ENCODE measurements around the gene HIP1R.

The HIP1R gene

DNA sequence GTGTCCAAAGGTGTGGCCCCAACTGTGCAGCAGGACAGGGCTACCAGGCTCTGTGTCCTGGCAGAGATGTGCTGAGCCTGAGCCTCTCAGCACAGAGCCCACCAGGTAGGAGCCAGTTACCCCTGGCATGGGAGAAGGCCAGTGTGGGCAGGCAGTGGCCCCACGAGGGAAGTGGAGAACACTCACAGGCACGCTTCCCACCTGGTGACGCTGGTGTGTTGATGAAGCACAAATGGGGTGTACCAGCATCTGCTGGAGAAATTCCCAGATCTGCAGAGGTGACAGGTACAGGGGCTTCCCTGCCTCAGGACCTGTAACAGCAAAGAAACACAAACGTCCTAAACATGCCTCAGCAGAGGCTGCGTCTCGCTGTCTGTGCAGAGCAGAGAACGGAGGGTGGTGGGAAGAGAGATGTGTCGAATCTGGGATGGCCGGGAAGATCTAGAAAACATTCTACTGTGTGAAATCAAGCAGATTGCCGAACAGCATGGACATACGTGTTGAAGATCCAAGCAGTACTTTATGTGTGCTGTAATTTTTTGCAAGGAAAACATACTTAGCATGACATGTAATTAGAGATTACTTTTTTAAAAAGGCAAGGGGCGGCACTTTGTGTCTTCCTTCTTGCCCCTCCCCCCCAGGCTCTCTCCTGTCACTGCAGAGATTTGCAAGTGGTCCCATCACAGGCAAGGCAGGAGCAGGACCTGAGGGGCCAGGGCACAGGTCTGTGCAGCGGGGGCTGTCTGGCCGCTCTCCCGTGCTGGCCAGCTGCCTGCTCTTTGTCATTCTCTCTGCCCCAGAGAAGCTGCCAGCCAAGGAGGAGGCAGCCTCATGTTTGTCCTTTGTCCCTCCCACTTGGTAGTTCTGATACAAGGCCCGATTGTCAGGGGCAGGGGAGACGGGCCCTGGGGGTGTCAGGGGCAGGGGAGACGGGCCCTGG is 17.3 kb downstream of the HIP1R start:
- peak overlapping the region; percentile 25 for H3K27ac Mint-ChIP-seq (ENCODE audit: low read depth)
- H3K4me3 Mint-ChIP-seq: no peak overlapping the region
- no peaks in the 10 kb centered on the region for H3K27me3 Mint-ChIP-seq
- ATAC-seq (replicated peaks; ENCODE audit: extremely low read depth, poor library complexity, severe bottlenecking) (no peak), DNase-seq (ENCODE audit: low spot score in 2 of 2) (no peak)
- no peaks in the 10 kb centered on the region for H3K4me1 Mint-ChIP-seq
- peaks cover 20% of the 10 kb centered on the region for H3K36me3 Mint-ChIP-seq (ENCODE audit: insufficient read depth)
- H3K9me3 Mint-ChIP-seq: no peaks in the 10 kb centered on the region

- H3K4me1 Mint-ChIP-seq: no peaks in the 10 kb centered on the region
- H3K27ac Mint-ChIP-seq (ENCODE audit: low read depth): no peak overlapping the region
- H3K36me3 Mint-ChIP-seq (ENCODE audit: insufficient read depth): peaks cover 22% of the 10 kb centered on the region
- ATAC-seq (replicated peaks; ENCODE audit: extremely low read depth, poor library complexity, severe bottlenecking) (no peak), DNase-seq (ENCODE audit: low spot score in 2 of 2) (no peak)
- no peaks in the 10 kb centered on the region for H3K9me3 Mint-ChIP-seq
- no peaks in the 10 kb centered on the region for H3K27me3 Mint-ChIP-seq
- no peak overlapping the region for H3K4me3 Mint-ChIP-seq
These were observed 18.5 kb downstream of the HIP1R start for GRCh38 chr12:122853582-122854245.

GRCh38 chr12:122854554-122854953 is 19.3 kb downstream of the HIP1R start:
- Mint-ChIP-seq H3K9me3 (no peaks in the 10 kb centered on the region), H3K27ac (ENCODE audit: low read depth) (no peak overlapping the region), H3K4me1 (no peaks in the 10 kb centered on the region), H3K36me3 (ENCODE audit: insufficient read depth) (peaks cover 19% of the 10 kb centered on the region), H3K27me3 (no peaks in the 10 kb centered on the region), H3K4me3 (no peak overlapping the region)
- no peak for ATAC-seq (replicated peaks; ENCODE audit: extremely low read depth, poor library complexity, severe bottlenecking)
- DNase-seq (ENCODE audit: low spot score in 2 of 2): no peak

DNA sequence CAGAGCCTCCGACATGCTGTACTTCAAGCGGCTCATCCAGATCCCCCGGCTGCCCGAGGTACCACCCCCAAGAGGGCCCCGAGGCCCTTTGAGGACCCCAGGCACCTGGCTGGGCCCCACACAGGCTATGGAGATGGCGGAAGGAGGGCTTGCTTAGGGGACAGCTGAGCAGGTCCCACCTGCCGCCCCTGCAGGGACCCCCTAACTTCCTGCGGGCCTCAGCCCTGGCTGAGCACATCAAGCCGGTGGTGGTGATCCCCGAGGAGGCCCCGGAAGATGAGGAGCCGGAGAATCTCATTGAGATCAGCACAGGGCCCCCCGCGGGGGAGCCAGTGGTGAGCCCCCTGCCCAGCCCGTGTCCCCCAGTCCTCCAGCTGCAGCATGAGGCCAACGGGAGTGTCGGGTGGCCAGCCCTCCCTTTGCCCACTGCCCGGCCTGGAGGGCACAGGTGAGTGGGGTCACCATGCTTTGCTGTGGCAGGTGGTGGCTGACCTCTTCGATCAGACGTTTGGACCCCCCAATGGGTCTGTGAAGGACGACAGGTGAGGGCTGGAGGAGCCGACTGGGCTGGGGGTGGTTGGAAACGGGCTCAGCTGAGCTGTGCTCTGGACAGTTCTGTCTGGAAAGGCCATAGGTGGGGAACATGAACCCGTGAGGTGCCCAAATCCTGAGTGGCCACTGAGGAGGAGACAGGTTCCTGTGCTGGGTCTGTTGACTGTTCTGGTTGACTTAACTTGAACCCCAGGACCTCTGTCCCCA is 20.0 kb downstream of the HIP1R start:
- H3K27me3 Mint-ChIP-seq: no peaks in the 10 kb centered on the region
- ATAC-seq (replicated peaks; ENCODE audit: extremely low read depth, poor library complexity, severe bottlenecking) (no peak), DNase-seq (ENCODE audit: low spot score in 2 of 2) (no peak)
- peaks cover 20% of the 10 kb centered on the region for H3K36me3 Mint-ChIP-seq (ENCODE audit: insufficient read depth)
- H3K4me3 Mint-ChIP-seq: peak overlapping the region; percentile 18
- no peaks in the 10 kb centered on the region for H3K9me3 Mint-ChIP-seq
- no peak overlapping the region for H3K27ac Mint-ChIP-seq (ENCODE audit: low read depth)
- no peaks in the 10 kb centered on the region for H3K4me1 Mint-ChIP-seq

DNA sequence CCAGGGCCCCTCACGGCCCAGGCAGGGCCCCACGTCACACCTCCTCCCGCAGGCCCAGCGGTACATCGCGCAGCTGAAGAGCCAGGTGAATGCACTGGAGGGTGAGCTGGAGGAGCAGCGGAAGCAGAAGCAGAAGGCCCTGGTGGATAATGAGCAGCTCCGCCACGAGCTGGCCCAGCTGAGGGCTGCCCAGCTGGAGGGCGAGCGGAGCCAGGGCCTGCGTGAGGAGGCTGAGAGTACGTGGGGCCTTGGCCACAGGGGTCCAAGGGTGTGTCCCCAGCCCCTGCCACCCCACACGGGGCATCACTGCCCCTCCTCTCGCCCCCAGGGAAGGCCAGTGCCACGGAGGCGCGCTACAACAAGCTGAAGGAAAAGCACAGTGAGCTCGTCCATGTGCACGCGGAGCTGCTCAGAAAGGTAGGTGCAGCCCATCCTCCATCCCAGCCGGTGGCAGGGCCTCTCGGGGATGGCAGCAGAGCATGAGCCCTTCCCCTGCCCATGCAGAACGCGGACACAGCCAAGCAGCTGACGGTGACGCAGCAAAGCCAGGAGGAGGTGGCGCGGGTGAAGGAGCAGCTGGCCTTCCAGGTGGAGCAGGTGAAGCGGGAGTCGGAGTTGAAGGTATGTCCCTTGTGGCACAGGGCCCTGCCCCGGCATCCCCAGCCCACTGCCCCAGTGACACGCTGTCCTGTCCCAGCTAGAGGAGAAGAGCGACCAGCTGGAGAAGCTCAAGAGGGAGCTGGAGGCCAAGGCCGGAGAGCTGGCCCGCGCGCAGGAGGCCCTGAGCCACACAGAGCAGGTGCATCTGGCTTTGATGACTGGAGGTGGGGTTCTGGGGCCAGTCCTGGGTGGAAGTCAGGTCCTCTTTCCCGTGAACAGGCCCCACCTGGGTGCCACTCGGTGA is 20.9 kb downstream of the HIP1R start:
- no peaks in the 10 kb centered on the region for H3K9me3 Mint-ChIP-seq
- H3K27me3 Mint-ChIP-seq: no peaks in the 10 kb centered on the region
- no peaks in the 10 kb centered on the region for H3K4me1 Mint-ChIP-seq
- ATAC-seq (replicated peaks; ENCODE audit: extremely low read depth, poor library complexity, severe bottlenecking): no peak
- DNase-seq (ENCODE audit: low spot score in 2 of 2): no peak
- H3K27ac Mint-ChIP-seq (ENCODE audit: low read depth): peak overlapping the region; percentile 88
- peak overlapping the region; percentile 18 for H3K4me3 Mint-ChIP-seq
- peaks cover 20% of the 10 kb centered on the region for H3K36me3 Mint-ChIP-seq (ENCODE audit: insufficient read depth)

DNA sequence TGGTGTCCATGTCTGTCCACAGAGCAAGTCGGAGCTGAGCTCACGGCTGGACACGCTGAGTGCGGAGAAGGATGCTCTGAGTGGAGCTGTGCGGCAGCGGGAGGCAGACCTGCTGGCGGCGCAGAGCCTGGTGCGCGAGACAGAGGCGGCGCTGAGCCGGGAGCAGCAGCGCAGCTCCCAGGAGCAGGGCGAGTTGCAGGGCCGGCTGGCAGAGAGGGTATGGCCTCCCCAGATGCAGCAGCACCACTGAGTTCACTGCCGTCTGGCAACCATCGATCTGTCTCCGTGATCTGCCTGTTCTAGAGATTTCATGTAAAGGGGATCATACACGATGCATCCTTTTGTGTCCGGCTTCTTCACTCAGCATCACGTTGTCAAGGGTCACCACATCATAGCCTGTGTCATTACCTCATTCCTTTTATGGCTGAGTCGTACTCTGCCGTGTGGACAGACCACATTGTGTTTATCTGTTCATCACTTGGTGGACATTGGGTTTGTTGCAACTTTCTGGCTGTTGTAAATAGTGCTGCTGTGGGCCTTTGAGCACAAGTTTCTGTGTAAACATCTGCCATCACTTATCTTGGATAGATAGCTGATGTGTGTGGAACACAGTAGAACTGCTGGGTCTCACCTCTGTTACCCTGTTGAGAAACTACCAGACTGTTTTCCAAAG is 21.9 kb downstream of the HIP1R start:
- no peaks in the 10 kb centered on the region for H3K4me1 Mint-ChIP-seq
- H3K4me3 Mint-ChIP-seq: no peak overlapping the region
- H3K9me3 Mint-ChIP-seq: no peaks in the 10 kb centered on the region
- DNase-seq (ENCODE audit: low spot score in 2 of 2): no peak
- peaks cover 17% of the 10 kb centered on the region for H3K36me3 Mint-ChIP-seq (ENCODE audit: insufficient read depth)
- no peaks in the 10 kb centered on the region for H3K27me3 Mint-ChIP-seq
- ATAC-seq (replicated peaks; ENCODE audit: extremely low read depth, poor library complexity, severe bottlenecking): no peak
- H3K27ac Mint-ChIP-seq (ENCODE audit: low read depth): peak overlapping the region; percentile 16

GRCh38 chr12:122858171-122858570 is 22.9 kb downstream of the HIP1R start:
- ATAC-seq (replicated peaks; ENCODE audit: extremely low read depth, poor library complexity, severe bottlenecking) (no peak), DNase-seq (ENCODE audit: low spot score in 2 of 2) (no peak)
- H3K27ac Mint-ChIP-seq (ENCODE audit: low read depth): no peak overlapping the region
- peaks cover 2% of the 10 kb centered on the region for H3K4me1 Mint-ChIP-seq
- no peaks in the 10 kb centered on the region for H3K9me3 Mint-ChIP-seq
- H3K36me3 Mint-ChIP-seq (ENCODE audit: insufficient read depth): peaks cover 15% of the 10 kb centered on the region
- no peaks in the 10 kb centered on the region for H3K27me3 Mint-ChIP-seq
- no peak overlapping the region for H3K4me3 Mint-ChIP-seq

- no peak overlapping the region for H3K4me3 Mint-ChIP-seq
- peaks cover 3% of the 10 kb centered on the region for H3K4me1 Mint-ChIP-seq
- H3K27ac Mint-ChIP-seq (ENCODE audit: low read depth): no peak overlapping the region
- ATAC-seq (replicated peaks; ENCODE audit: extremely low read depth, poor library complexity, severe bottlenecking) (no peak), DNase-seq (ENCODE audit: low spot score in 2 of 2) (no peak)
- peaks cover 18% of the 10 kb centered on the region for H3K36me3 Mint-ChIP-seq (ENCODE audit: insufficient read depth)
- no peaks in the 10 kb centered on the region for H3K27me3 Mint-ChIP-seq
- no peaks in the 10 kb centered on the region for H3K9me3 Mint-ChIP-seq
These were observed 23.5 kb downstream of the HIP1R start for GRCh38 chr12:122858591-122859302.

- H3K36me3 Mint-ChIP-seq (ENCODE audit: insufficient read depth): peaks cover 22% of the 10 kb centered on the region
- H3K9me3 Mint-ChIP-seq: no peaks in the 10 kb centered on the region
- DNase-seq (ENCODE audit: low spot score in 2 of 2): no peak
- no peak overlapping the region for H3K4me3 Mint-ChIP-seq
- H3K27ac Mint-ChIP-seq (ENCODE audit: low read depth): no peak overlapping the region
- H3K27me3 Mint-ChIP-seq: no peaks in the 10 kb centered on the region
- ATAC-seq (replicated peaks; ENCODE audit: extremely low read depth, poor library complexity, severe bottlenecking): peak; percentile 10
- H3K4me1 Mint-ChIP-seq: peaks cover 3% of the 10 kb centered on the region
These were observed 24.2 kb downstream of the HIP1R start for GRCh38 chr12:122859303-122860039.

DNA sequence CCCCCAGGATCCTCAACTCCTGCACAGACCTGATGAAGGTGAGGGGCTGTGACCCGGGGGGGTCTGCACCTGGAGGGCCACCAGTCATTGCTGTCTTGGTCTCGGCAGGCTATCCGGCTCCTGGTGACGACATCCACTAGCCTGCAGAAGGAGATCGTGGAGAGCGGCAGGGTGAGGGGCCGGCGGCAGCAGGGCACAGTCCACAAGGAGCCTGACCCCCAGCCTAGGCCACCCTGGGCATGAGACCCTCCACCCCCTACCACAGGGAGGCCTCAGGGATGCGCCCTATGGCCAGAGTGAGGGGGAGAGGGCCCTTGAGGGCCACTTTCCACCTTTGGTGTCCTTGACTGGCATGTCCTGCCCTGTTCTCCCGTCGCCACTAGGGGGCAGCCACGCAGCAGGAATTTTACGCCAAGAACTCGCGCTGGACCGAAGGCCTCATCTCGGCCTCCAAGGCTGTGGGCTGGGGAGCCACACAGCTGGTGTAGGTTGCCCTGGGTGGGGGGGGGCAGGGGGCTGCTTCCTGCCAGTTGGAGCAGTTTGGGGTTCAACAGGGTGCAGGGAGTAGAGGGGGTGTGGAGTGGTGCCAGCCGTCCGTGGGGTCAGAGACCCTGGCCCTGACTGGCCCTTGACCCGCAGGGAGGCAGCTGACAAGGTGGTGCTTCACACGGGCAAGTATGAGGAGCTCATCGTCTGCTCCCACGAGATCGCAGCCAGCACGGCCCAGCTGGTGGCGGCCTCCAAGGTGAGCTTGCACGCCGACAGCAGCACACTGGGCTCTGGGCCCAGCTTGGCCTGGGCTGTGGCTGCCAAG is 25.0 kb downstream of the HIP1R start:
- DNase-seq (ENCODE audit: low spot score in 2 of 2): peak; percentile 64 to 81
- H3K4me3 Mint-ChIP-seq: no peak overlapping the region
- peaks cover 3% of the 10 kb centered on the region for H3K4me1 Mint-ChIP-seq
- peak; percentile 71 for ATAC-seq (replicated peaks; ENCODE audit: extremely low read depth, poor library complexity, severe bottlenecking)
- no peaks in the 10 kb centered on the region for H3K9me3 Mint-ChIP-seq
- H3K36me3 Mint-ChIP-seq (ENCODE audit: insufficient read depth): peaks cover 29% of the 10 kb centered on the region
- H3K27me3 Mint-ChIP-seq: no peaks in the 10 kb centered on the region
- no peak overlapping the region for H3K27ac Mint-ChIP-seq (ENCODE audit: low read depth)

All from central memory CD8-positive, alpha-beta T cell (primary cell).